ENCODE measurements around the gene KIF5C. TPM values are rescaled to one million over a fixed set of nuclear protein-coding genes. Genes with fewer than 3 reads are reported as not detected.

The KIF5C gene
- total RNA-seq, 1 donor from 2014 or later = 6.2 TPM

DNA sequence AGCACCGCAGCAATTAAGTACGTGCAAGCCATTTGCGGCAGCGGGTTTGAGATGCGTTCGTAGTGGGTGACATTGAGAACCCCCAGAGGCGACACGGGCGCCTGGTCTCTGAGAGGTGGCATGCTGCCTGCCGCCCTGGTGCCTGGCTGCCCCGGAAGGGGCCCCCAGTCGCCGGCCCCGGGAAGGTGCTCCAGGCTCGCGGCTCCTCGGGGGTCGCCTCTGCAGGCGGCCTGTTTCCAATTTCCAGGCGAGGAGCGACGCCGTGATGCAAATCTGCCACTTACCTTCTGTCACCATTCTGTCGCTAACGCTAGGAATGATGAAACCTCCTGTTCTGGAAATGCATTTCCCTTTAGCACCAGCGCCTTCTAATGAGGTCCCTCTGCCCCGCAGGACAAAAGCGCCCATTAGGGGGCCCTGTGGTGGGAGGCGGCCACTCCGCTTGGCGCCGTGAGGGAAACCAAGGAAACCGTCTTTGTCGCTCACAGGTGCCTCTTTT is 13.0 kb downstream of the KIF5C start:
- Histone ChIP-seq H3K4me3 (peak overlapping the region; percentile 49 to 65), H3K9me3 (peaks cover 0 to 7% of the 10 kb centered on the region in 2 donors), H3K4me1 (peaks cover 6 to 7% of the 10 kb centered on the region in 2 donors), H3K27me3 (peaks cover 3% of the 10 kb centered on the region), H3K27ac (no peak overlapping the region), H3K36me3 (no peaks in the 10 kb centered on the region)
- intact Hi-C loops (cut with DNase I) = no loop called here
- DNase-seq (ENCODE audit: low spot score in 2 of 2) = no peak
- TF ChIP-seq, protein P1, sequence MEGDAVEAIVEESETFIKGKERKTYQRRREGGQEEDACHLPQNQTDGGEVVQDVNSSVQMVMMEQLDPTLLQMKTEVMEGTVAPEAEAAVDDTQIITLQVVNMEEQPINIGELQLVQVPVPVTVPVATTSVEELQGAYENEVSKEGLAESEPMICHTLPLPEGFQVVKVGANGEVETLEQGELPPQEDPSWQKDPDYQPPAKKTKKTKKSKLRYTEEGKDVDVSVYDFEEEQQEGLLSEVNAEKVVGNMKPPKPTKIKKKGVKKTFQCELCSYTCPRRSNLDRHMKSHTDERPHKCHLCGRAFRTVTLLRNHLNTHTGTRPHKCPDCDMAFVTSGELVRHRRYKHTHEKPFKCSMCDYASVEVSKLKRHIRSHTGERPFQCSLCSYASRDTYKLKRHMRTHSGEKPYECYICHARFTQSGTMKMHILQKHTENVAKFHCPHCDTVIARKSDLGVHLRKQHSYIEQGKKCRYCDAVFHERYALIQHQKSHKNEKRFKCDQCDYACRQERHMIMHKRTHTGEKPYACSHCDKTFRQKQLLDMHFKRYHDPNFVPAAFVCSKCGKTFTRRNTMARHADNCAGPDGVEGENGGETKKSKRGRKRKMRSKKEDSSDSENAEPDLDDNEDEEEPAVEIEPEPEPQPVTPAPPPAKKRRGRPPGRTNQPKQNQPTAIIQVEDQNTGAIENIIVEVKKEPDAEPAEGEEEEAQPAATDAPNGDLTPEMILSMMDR (IDR thresholded peaks at IDR 0.05) = no peak

DNA sequence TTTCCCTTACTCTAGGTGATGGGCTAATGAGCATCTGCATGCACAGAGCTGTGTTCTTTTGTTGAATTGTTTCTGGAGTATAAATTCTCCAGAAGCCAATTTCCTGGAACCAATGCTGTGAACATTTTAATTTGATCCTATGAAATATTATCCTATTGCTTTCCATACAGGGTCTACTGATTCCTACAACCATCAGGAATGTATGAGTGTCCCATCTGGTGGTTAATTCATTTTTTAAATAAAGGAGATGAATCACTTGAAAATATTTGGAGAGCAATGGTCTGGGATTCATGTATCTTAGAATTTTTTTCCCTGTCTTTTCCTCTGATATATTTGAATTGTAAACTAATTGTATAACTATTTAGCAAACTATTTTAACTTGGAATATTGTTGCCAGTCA is 14.0 kb downstream of the KIF5C start:
- Histone ChIP-seq H3K4me1 (peaks cover 6 to 7% of the 10 kb centered on the region in 2 donors), H3K9me3 (peaks cover 0 to 7% of the 10 kb centered on the region in 2 donors), H3K27ac (no peak overlapping the region), H3K36me3 (no peaks in the 10 kb centered on the region), H3K27me3 (peaks cover 3% of the 10 kb centered on the region), H3K4me3 (no peak overlapping the region)
- DNase-seq (ENCODE audit: low spot score in 2 of 2) = no peak
- intact Hi-C loops (cut with DNase I) = no loop called here
- TF ChIP-seq, protein P1 (IDR thresholded peaks at IDR 0.05) = no peak

DNA sequence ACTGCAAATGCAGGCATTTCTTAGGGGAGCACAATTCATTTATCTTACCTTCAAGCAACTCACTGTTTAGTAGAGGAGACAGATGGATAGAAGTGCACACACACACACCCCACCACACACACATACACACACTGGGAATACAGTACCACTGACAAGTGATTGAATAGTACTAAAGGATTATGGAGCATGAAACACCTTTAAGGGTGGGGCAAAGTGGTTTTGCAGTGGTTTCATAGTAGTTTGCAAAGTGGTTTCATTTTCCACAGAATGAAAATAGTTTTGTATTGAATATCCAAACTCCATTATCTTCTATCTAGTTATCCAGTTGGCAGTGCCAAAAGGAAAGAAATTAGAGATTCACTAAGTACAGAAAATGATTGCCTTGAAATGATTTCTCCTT is 18.9 kb downstream of the KIF5C start:
- no peak for DNase-seq (ENCODE audit: low spot score in 2 of 2)

DNA sequence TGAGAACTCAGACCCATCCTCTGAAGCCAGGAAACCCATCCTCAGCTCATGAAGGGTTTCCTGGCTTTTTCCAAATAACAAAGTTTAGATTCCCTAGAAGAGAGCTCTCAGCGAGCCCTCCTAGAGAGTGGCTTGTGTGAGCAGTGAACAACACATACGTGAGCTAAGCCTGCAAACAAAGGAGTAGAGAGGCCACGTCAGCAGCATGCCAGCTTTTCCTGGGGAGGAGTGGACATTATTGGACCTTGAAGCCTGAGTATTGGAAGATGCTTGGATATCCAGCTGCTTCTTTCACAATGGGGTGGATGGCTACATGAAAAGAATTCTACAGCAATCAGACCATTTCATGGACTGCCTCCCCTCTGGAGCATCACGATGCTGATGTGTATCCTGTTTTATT is 21.1 kb downstream of the KIF5C start:
- intact Hi-C loops (cut with DNase I) = no loop called here
- no peak overlapping the region for H3K4me3 ChIP-seq
- H3K4me1 ChIP-seq = no peaks in the 10 kb centered on the region
- TF ChIP-seq, protein P1 (IDR thresholded peaks at IDR 0.05) = no peak
- peaks cover 0 to 7% of the 10 kb centered on the region in 2 donors for H3K9me3 ChIP-seq
- no peaks in the 10 kb centered on the region for H3K36me3 ChIP-seq
- H3K27ac ChIP-seq = no peak overlapping the region
- DNase-seq (ENCODE audit: low spot score in 2 of 2) = no peak
- H3K27me3 ChIP-seq = no peaks in the 10 kb centered on the region

More for the DNA sequence above, 18.9 kb downstream of the KIF5C start:
- Histone ChIP-seq H3K36me3 (no peaks in the 10 kb centered on the region), H3K4me3 (no peak overlapping the region), H3K27me3 (no peaks in the 10 kb centered on the region), H3K9me3 (peaks cover 0 to 7% of the 10 kb centered on the region in 2 donors), H3K27ac (no peak overlapping the region), H3K4me1 (no peaks in the 10 kb centered on the region)
- intact Hi-C loops (cut with DNase I) = no loop called here
- TF ChIP-seq, protein P1 (IDR thresholded peaks at IDR 0.05) = no peak

DNA sequence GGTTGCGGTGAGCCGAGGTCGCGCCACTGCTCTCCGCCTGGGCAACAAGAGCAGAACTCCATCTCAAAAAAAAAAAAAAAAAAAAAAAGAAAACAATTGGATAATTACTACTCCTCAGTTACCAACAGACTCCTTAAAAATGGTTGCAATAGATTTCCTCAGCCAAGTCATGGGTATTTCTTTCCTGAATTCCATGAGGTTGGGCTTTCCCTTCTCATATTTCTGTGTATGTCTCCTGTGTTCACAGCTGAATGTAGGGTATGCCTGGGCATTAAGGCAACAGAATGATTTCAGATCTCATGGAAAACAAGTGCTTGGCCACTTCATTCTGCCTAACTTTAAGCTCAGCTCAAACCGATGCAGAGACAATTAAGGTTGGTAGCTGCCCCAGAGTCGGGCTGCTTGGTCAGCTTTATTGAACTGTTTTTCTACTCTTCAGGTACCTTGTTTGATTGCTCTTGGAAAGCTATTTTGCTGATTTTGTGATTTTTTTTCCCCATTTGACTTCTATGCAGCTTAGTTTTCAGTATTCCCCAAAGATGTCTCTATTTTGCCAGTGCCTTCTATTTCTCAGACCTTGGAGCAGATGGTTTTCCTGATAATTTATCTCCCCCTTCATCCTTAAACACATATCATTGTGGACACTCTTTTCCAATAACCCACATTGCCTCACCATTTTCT is 24.8 kb downstream of the KIF5C start:
- intact Hi-C loops (cut with DNase I) = no loop called here
- no peak for DNase-seq (ENCODE audit: low spot score in 2 of 2)

More for the DNA sequence above, 24.8 kb downstream of the KIF5C start:
- Histone ChIP-seq H3K4me1 (no peaks in the 10 kb centered on the region), H3K27me3 (no peaks in the 10 kb centered on the region), H3K4me3 (no peak overlapping the region), H3K27ac (no peak overlapping the region), H3K36me3 (no peaks in the 10 kb centered on the region), H3K9me3 (no peaks in the 10 kb centered on the region)
- TF ChIP-seq, protein P1 (IDR thresholded peaks at IDR 0.05) = no peak
